GM18520 (cell line): ENCODE data around the gene SEMA4G.

Source experiments
- ATAC-seq: cut with Tn5 transposase; IDR thresholded peaks from one replicate; pipeline ENCODE4 v1.9.1; 2021; ENCODE audit not compliant: unreplicated experiment

SEMA4G gene

DNA sequence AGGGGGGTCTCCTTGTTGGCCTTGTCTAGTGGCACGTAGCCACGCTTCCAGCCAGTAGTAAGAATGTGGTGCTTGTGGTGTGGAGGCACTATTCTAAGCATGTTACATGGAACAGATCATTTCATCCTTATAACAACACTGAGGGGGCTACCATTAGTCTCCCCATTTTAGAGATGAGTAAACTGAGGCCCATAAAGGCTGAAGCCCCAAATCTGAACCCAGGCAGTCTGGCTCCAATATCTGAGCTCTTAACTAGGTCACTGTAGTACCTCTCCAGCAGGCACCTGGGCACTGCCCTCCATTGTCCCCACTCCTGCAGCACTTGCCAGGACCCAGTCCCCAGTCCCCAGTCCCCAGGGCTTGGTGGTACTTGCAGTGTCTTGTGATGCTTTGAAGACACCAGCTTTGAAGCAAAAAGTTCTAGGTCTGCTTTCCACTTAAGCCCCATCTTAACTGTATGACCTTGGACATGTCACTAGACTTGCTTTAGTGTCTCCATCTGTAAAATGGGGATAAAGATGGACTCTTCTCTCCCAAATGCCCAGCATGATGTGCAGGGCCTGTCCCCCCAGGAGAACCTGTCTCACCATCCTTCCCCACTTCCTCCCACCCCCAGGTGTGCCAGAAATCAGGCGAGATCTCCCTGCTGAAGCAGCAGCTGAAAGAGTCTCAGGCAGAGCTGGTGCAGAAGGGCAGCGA is 36.7 kb downstream of the SEMA4G start:
- no peak for ATAC-seq

DNA sequence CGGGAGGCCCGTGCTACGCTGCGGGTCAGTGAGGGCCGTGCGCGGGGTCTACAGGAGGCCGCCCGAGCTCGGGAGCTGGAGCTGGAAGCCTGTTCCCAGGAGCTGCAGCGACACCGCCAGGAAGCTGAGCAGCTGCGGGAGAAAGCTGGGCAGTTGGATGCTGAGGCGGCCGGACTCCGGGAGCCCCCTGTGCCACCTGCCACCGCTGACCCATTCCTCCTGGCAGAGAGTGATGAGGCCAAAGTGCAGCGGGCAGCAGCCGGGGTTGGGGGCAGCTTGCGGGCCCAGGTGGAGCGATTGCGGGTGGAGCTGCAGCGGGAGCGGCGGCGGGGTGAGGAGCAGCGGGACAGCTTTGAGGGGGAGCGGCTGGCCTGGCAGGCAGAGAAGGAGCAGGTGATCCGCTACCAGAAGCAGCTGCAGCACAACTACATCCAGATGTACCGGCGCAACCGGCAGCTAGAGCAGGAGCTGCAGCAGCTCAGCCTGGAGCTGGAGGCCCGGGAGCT is 37.3 kb downstream of the SEMA4G start:
- no peak for ATAC-seq

DNA sequence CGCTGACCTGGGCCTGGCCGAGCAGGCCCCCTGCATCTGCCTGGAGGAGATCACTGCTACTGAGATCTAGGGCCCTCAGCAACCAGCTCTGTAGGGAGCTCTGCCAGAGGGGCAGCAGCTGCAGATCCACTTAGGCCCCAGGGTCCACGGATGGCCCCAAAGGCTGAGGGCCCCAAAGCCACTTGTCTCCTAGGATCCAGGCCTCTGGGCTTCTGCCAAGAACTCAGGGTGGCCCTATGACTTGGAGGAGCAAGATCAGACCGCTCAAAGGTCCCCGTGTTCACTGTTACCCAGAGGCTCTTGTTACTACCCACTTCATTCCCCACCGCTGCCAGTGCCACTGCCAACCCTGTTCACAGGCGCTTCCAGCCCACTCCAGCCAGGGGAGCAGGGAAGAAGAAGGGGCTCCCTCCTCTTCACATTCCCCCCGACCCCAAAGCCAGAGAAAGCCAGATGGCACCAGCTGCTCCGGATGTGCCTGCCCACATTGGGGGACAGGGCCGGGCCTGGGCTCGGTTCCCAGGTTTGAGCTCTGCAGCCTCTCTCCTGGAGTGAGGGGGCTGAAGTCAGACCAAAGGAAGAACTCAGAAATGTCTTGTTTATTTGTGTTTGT is 37.9 kb downstream of the SEMA4G start:
- ATAC-seq = no peak

DNA sequence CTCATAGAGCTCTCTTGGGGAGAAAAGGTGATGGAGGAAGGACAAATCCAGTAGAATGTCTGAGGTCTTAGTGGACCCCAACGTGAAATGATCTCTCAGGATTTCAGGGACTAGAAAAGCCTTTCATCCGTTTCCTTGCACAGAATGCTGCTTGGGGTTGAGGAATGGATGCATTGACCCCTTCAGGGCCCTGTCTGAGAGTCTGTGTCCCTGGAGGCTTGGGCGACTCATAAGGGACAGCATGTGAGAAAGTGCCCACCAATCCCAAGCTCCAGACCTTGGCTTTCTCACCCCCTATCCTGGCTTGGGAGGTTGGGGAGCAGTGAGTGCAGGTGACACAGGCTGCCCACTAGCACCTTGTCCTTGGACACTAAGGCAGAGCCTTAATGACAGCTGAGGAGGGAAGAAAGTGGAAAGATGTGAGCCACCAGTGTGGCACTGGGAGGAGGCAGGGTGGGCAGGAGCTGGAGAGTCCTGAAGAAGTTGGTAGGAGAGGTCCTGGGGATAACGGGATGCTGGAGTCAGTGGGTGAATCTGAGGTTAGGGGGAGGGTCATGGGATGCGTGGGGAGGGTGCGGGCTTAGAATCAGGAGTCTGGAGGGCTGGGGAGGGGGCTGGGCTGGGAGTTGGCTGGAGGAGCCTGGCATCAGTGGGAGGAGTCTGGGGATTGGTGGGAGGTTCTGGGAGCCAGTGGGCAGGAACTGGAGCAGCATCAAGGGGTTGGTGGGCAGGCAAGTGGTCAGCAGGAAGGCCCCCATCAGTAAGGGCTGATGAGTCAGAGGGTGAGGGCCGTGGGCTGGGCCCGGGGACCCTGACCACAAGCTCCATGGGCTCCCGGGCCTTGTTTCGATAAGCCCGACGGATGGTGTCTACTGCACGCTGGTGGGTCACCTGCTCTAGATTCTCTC is 38.9 kb downstream of the SEMA4G start:
- no peak for ATAC-seq

DNA sequence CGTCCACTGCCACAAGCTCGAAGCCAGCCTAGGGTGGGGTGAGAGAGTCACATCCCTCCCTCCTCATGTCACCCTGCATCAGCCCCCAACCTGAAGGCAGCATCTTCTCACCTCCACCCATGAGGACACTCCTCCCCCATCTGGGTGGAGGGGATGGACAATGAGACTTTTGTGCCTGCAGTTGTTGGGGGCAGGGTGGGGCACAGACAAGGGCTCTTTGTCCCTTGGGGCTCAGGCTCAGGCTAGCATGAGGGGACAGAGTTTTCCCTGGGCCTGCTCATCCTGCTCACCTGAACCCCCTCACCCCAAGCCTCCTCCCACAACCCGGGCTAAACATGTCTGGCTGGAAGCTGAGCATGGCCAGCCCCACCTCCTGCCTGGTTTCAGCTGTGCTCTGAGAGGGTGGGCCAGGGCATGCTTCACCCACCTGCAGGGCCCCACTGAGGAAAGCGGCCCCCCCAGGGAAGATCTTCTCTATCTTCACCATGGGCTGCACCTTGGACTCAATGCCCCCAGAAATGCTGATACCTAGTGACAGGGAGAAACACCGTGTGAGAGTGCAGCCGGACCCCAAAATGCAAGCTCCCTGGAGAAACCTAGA is 39.6 kb downstream of the SEMA4G start:
- ATAC-seq = no peak

DNA sequence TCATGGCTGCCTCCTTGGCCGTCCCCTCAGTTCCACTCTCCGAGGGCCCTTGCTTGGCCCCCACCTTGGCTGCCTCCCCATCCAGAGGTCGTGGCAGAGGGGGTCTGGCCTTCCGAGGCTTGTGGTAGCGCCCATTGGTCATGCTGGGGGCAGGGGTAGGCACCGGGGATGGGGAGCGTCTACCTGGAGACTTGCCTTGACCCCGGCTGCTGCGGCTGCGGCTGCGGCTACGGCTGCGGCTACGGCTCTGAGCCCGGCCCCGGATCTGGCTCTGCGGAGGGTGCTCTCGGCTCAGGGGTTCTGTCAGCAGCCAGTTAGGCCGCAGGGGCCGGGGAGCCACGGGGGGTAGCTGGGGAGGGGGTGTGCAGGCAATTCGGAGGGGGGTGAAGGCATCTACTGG is 41.0 kb downstream of the SEMA4G start:
- ATAC-seq = no peak

DNA sequence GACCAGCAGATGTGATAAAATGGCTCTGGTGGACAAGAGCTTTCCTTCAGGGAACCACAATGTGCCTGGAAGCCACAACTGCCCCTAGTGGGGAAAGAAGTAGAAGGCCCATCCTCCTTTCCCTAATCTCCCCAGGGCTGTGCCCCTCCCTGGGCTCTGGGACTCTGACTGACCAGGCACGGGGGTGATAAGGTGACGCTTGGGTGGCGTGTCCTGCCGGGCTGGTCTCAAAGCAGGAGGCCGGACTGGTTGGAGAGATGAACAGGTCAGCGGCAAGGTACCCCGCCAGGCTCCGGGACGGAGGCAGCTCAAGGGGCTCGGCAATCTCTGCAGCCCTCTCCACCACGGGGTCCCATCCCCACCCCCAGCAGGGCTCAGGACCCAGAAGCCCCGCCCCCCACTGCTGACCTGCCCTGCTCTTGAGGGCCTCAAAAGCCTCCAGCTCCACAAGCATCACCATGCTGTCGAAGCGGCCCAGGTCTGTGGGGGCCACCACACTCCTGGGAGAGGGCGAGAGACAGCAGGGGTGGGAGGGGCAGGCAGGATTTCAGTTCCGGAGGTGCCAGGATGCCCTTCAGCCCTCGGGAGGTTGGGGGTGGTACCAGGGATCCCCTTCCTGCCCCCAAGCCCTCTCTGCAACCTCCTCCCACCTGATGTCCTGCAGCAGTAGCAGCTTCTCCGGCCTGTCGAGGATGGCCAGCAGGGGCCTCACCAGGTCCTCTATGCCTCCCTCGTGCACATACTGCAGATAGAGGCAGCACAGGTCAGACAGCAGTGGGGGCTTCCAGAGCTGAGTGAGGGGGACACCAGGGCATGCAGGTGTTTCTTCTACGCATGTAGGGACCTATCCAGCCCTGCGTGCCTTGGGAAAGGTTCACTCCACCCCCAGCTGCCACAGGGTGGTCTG is 42.5 kb downstream of the SEMA4G start:
- no peak for ATAC-seq

DNA sequence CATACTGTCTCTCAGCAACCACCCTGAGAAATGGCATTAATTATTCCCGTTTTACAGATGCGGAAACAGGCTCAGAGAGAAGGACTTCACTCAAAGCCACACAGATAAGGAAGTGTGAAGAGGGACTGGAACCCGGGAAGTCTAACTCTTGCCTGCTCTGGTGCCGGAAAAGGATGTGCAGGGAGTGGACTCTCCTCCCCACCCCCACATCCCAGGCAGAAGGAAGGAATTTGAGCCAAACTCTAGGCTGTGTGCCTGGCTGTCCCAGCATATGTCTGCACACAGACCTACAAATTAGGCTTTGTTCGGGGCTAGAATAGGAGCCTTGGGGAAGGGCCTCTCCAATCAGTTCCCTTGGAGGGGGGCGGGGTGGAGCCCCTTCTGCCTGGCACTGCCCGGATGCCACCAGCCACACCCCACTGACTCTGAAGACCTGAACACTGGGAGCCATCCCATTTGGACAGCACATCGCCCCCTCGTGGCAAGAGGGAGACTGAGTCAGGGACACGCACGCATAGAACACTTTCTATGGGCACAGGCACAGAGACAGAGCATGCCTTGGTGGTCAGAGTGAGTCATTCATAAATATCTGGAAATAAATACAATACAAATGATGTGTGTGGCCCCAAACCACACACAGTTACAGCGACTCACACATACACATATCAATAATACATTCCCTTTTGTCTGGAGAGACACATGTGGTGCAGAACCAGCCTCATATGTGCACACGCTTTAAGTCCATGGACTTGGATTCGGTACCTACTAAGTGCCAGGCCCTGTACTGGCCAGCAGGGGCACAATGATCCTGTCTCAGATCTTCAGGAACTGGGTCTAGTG is 43.4 kb downstream of the SEMA4G start:
- peak; percentile 76 for ATAC-seq

DNA sequence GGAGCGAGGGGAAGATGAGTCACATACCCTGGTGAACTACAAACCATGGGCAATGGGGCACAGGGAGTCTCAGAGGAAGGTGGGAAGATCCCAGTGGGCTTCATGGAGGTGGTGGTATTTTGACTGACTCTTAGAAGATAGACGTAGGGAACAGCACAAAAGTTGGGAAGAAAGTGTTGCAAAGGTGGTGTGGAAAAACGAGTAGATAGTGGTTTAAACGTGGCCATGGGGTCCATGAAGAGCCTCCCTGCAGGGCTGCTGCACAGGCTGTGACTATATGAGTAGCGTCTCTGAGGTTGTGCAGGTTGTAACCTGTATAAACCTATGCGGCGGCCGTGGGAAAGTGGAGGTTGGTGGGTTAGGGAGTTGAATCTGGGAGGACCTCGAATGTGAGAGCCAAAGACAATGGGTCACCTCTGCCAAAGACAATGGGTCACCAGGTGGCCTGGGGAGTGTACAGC is 44.1 kb downstream of the SEMA4G start:
- ATAC-seq = no peak

DNA sequence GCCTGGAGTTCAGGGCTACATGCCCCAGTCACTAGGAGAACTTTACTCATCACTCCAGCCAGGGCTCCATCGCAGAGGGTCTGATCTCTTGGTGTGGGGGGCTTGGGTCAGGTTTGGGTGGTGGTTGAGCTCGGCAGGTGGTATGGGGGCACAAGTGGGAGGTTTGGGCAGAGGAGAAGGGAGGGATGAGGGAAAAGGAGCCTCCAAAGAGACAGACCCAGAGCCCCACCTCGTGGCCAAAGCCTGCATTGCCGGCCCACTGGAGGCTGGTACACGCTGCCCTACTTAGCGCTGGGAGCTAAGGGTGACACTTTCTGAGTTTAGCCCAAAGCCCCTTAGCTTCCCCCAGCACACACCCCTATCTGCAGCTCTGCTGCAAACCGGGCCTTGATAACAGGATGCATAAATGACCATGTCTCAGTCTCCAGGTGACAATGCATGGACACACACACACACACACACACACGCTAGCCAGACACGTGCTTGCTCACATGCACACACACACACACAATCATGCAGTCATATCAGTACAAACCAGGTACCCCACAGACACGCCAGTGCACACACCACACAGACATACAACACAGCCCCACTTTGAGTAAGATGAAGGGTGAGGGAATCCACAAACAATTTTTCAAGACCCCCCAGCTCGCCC is 45.1 kb downstream of the SEMA4G start:
- no peak for ATAC-seq

DNA sequence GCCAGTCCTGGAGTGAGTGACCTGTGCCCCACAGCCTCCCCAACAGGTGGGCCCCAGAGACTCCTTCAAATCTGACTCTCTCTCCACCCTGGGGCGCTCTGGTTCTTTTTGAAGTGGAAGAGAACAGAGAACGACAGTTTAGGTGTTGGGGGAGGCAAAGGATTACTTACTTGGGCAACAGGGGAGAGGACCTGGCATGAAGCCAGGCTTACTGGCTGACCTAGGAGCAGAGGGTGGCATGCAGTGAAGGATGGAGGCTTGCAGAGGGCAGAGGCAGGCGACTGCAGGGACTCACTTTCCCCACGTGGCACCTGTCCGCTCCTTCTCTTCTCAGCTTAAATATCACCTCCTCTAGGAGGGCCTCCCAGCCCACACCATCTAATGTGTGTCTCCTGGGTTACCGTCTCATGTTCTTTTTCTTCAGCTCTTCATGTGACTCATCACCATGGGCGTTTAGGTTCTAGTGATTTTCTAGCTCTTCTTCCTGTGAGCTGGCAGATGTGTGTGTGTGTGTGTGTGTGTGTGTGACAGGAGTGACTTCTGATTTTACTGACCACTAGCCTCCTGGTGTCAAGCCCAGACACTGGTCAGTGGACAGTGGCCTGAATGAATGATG is 45.8 kb downstream of the SEMA4G start:
- no peak for ATAC-seq

DNA sequence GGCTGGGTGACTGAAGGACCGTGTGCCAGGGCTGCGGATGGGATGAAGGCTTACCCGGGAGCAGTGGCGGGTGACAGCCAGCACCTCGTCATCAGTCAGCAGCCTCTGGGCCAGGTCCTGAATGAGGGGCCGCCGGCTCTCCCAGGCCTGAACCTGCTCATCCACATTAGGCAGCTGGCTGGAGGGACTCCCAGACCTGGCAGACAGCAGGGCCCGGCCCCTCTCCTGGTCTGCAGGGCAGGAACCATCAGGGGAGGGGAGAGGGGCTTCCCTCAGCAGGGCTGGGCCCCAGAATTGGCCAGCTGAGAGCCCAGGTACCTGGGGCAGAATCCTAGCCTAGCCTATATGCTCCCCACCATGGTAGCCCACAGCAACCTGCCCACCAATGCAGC is 46.3 kb downstream of the SEMA4G start:
- no peak for ATAC-seq

DNA sequence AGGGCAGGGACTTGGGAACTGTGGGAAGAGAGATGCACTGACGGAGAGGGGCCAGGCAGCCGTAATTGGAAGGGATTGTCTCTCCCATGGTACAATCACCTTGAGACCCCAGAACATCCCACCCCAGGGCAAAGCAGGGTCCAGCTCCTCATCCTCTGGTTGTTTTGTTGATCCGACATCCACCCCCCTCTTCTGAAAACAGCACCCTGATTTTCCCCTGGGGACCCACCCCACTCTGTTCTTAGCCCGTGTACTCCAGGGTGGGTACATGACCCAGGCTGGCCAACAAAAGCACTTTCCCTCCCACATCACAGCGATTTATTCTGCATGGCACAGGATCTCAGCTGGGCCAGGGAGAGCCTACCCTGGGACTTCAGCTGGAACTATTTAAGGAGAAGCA is 47.5 kb downstream of the SEMA4G start:
- ATAC-seq = no peak

DNA sequence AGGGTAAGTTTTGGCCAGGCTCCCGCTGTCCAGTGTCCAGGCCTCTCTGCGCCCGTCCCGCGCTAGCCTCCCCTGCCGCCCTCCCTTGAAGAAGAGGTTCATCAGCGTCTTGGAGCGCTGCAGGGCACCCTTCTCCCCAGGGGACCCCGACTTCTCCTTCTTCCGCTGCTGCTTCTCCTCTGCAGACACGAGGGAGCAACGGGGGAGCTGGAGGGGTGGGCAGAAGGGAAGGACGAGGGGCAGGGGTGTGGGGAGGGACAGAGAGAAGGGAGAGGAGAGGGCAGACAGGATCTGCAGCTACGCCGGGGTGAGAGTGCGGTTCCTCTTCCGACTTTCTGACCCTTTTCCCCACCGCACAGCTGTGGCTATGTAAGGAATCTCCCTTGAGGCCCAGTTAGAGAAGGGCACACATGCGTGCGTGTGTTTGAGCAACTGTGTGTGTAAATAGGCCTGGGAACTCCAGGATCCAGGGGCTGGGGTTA is 48.9 kb downstream of the SEMA4G start:
- no peak for ATAC-seq

DNA sequence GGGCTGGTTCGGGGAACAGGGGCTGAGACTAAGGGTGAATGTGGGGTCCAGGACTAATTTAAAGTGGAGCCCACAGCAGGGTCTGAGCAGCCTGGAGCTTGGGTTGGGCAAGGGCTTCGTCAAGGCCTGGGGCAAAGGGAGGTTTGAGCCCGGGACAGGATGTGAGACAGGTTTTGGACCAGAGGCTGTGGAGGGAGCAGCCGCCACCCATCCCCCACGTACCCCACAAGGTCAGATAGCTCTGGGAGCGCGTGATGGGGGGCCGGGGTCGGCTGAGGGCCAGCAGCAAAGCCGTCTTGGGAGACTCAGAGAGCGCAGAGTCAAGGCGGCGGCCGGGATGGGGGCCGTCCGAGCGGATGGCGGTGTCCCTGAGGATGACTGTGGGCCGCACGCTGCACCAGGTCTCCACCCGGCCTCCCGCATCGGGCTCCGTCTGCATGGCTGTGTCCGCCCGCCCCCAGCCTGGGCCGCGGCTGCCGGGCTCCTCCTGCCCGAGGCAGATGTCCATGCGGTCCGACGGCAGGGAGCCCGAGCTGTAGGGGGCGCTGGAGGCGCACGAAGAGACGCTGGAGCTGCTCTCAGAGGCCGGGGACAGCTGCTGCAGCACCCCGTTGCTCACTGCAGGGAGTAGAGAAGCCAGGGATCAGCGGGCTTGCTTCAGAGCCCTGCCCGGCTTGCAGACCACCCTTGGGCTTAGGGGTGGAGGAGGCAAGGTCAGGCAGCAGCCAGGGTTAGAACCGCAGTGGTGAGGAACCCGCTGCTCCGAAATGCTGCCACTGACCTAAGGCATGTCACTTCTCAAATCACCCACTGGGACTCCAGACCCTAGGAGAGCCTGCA is 49.5 kb downstream of the SEMA4G start:
- no peak for ATAC-seq
